ENCODE measurements around the gene DRG2.

The DRG2 gene

DNA sequence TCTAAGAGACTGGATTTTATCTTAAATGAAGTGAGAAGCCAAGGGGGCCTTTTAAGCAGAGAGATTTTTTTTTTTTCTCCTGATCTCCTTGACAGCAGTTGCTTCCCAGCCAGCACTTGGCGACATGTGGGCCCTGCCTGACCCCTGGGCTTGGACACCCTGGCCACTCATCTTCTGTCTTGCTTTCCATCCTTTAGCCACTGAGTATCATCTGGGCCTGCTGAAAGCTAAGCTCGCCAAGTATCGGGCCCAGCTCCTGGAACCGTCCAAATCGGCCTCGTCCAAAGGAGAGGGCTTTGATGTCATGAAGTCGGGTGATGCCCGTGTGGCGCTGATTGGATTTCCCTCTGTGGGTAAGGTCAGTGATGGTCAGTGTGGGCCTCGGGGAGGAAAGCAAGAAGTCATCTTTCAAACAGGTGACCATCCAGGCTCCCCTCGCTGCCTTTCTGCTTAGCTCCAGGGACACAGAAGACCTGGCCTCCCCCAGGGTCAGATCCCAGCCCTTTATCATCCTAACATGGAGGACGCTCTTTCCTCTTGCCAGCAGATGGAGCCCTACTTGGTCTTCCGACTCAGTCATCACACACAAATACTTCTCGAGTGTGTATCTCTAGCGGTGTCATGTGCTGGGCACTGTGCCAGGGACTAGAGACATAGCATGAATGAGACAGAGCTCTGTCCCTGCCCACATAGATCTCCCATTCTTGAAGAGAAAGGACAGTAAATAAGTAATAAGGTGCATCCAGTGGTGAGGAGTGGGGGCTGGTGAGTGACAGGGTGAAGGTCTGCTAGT lies 6.1 kb downstream of the DRG2 start:
- in situ Hi-C loops (cut with MboI; ENCODE audit: low pct_unique_long_range_greater_than_20kb, low sequenced_read_pairs, unreplicated experiment): no loop called here
- DNase-seq (ENCODE audit: low spot score): no peak
- peak; percentile 40 for TF ChIP-seq CTCF (IDR thresholded peaks at IDR 0.05; ENCODE audit: extremely low read depth, insufficient read depth, missing control alignments)

GRCh38 chr17:18094409-18094807 lies 6.7 kb downstream of the DRG2 start:
- no peak for TF ChIP-seq CTCF (IDR thresholded peaks at IDR 0.05; ENCODE audit: extremely low read depth, insufficient read depth, missing control alignments)
- in situ Hi-C loops (cut with MboI; ENCODE audit: low pct_unique_long_range_greater_than_20kb, low sequenced_read_pairs, unreplicated experiment): no loop called here
- DNase-seq (ENCODE audit: low spot score): no peak

DNA sequence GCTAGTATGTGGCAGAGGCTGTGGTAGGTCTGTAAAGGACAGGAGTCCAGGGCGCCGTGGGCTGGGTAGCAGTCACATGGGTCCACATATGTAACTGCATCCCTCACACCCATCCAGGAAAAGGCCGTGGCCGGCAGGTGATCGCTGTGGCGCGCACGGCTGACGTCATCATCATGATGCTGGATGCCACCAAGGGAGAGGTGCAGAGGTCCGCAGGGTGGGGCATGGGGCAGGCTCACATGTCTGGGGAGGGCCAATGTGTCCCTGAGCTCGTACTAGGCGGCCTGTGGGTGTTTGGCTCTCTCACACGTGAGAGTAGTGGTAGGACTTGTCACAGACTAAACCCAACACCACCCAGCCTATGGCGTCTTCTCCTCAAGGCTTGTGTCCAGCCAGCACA lies 11.8 kb downstream of the DRG2 start:
- in situ Hi-C loops (cut with MboI; ENCODE audit: low pct_unique_long_range_greater_than_20kb, low sequenced_read_pairs, unreplicated experiment): no loop called here
- no peak for TF ChIP-seq CTCF (IDR thresholded peaks at IDR 0.05; ENCODE audit: extremely low read depth, insufficient read depth, missing control alignments)
- no peak for DNase-seq (ENCODE audit: low spot score)

DNA sequence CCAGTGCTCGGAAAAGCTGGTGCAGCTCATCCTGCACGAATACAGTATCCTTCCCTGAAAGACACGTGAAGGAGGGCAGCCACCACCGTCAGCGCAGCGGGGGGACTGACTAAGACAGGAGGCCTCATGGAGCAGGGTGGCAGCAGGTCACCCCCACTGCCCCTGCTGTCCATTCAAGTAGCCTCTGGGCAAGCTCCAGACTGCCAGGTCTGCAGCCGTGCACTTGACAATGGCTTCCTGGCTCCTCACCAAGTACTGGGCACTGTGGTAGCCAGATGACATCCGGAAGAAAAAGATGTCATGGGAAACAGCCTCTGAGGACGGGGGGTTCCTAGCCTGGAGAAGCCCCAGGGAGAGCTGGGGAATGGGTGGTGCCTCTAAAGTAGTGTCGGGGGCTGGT lies 12.9 kb downstream of the DRG2 start:
- in situ Hi-C loops (cut with MboI; ENCODE audit: low pct_unique_long_range_greater_than_20kb, low sequenced_read_pairs, unreplicated experiment): no loop called here
- no peak for TF ChIP-seq CTCF (IDR thresholded peaks at IDR 0.05; ENCODE audit: extremely low read depth, insufficient read depth, missing control alignments)
- DNase-seq (ENCODE audit: low spot score): no peak

- DNase-seq (ENCODE audit: low spot score): no peak
- no peak for TF ChIP-seq CTCF (IDR thresholded peaks at IDR 0.05; ENCODE audit: extremely low read depth, insufficient read depth, missing control alignments)
- in situ Hi-C loops (cut with MboI; ENCODE audit: low pct_unique_long_range_greater_than_20kb, low sequenced_read_pairs, unreplicated experiment): no loop called here
These were observed 14.1 kb downstream of the DRG2 start for GRCh38 chr17:18101828-18102227.

DNA sequence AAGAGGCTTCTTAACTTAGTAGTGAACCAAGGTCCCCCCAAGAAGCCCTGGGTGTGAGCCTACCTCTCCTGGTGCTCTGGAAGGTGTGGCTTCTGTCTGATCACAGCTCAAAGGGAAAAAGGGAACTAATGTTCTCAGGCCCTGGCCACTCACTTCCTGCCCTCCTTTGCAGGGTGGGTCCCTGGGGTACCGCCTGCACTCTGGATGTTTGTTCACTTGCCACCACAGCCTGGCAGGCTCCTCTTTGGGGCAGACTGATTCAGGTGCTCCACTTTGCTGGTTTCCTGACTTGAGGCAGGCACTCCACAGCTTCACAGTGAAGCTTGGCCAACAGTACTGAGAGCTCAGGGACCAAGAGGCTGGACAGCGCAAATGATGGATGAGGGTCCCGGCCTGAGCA lies 14.9 kb downstream of the DRG2 start:
- in situ Hi-C loops (cut with MboI; ENCODE audit: low pct_unique_long_range_greater_than_20kb, low sequenced_read_pairs, unreplicated experiment): no loop called here
- no peak for DNase-seq (ENCODE audit: low spot score)
- no peak for TF ChIP-seq CTCF (IDR thresholded peaks at IDR 0.05; ENCODE audit: extremely low read depth, insufficient read depth, missing control alignments)

All from GM13977 (cell line).